ENCODE data around the gene CLDN18.

- no peak for TF ChIP-seq FOXK2 (IDR thresholded peaks at IDR 0.05)
- no peak for TF ChIP-seq TARDBP (IDR thresholded peaks at IDR 0.05)
- no peak for TF ChIP-seq L3MBTL2 (conservative IDR thresholded peaks at IDR 0.05)
- TF ChIP-seq NFRKB (IDR thresholded peaks at IDR 0.05), result no peak
- no peak for TF ChIP-seq ZNF384 (IDR thresholded peaks at IDR 0.05)
- no peak for TF ChIP-seq SP1 (IDR thresholded peaks at IDR 0.05)
- no peak for TF ChIP-seq FOXM1 (IDR thresholded peaks at IDR 0.05; ENCODE audit: borderline replicate concordance)
Measured at GRCh38 chr3:138070006-138070405, 60.0 kb downstream of the CLDN18 start.
